Activated CD4-positive, alpha-beta memory T cell treated with anti-CD3 and anti-CD28 coated beads for 36 hours (primary cell): Measurements from ENCODE around the gene PIH1D1. TPM values are rescaled to one million over a fixed set of nuclear protein-coding genes. Genes with fewer than 3 reads are reported as not detected.
A peak's percentile ranks its signal among the peaks of the same experiment; 100 is the strongest.
"Not testable (repeated sequence)": the region's sequence is repeated elsewhere in the genome, so short reads cannot be mapped to it uniquely, and the experiment has no call there.

Experiments
- CTCF ChIA-PET: fragments of 350-600 bp; sonication (Branson Sonifier 250); formaldehyde crosslinking; loops from one replicate; lab custom pipeline; 2021; ENCODE audit warnings: antibody characterized with exemption, inconsistent platforms; lab: Charles Lee
- POLR2A ChIA-PET: fragments of 350-600 bp; sonication (Branson Sonifier 250); formaldehyde crosslinking; loops from one replicate; lab custom pipeline; 2021; ENCODE audit warnings: antibody characterized with exemption; lab: Charles Lee
- DNase-seq: peaks from one replicate; pipeline ENCODE4 v3.0.0-alpha.2; 2020
- H3K27ac Mint-ChIP-seq: one replicate; pipeline ENCODE4 v1.8.0; 2021; ENCODE audit warnings: mixed read lengths
- H3K27me3 Mint-ChIP-seq: one replicate; pipeline ENCODE4 v1.8.0; 2021; ENCODE audit warnings: mixed read lengths
- H3K36me3 Mint-ChIP-seq: one replicate; pipeline ENCODE4 v1.8.0; 2021; ENCODE audit warnings: mixed read lengths
- H3K4me1 Mint-ChIP-seq: one replicate; pipeline ENCODE4 v1.8.0; 2021; ENCODE audit warnings: low read depth, mixed read lengths
- H3K4me3 Mint-ChIP-seq: one replicate; pipeline ENCODE4 v1.8.0; 2021; ENCODE audit warnings: mild to moderate bottlenecking, mixed read lengths
- H3K9me3 Mint-ChIP-seq: one replicate; pipeline ENCODE4 v1.8.0; 2021; ENCODE audit warnings: mixed read lengths
- intact Hi-C: fragments of 100-400 bp; cut with micrococcal nuclease; formaldehyde crosslinking; loops from one replicate; pipeline ENCODE4 v1.15.1; 2023
- total RNA-seq, 2 experiments: library from RNA; stranded (reverse); gene quantifications; one replicate each; pipeline ENCODE4 v1.2.3, GENCODE V29; 2021

Gene PIH1D1
- total RNA-seq, 2 experiments from 2014 or later = 117 to 129 TPM

DNA sequence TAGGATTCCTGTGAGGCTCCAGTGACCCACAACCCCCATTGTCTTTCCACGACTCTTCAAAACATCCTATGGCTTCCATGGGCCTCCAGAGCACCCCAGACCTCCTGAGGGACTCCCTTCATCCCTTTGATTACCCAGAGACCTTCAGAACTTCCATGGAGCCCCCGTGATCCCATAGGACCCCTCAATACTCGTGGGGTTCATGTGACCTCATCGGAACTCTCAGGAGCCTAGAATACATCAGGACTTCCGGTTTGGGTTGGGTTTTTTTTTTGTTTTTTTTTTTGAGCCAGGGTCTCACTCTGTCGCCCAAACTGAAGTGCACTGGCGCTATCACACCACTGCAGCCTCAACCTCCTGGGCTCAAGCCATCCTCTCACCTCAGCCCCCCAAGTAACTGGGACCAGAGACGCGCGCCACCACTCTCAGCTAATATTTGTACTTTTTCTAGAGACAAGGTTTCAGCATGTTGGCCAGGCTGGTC is 2.2 kb upstream of the PIH1D1 start:
- Mint-ChIP-seq H3K4me1 (peaks cover 39% of the 10 kb centered on the region), H3K9me3 (no peaks in the 10 kb centered on the region), H3K27me3 (no peaks in the 10 kb centered on the region), H3K36me3 (peaks cover 26% of the 10 kb centered on the region), H3K27ac (peak overlapping the region; percentile 99), H3K4me3 (peak overlapping the region; percentile 100)
- ChIA-PET CTCF (interaction anchor here (1.5 to 5.1 kb wide), 4 partner anchors 16 to 62 kb away, joined by 3 to 29 read pairs (median 19); partner anchors contain the start of gene FLT3LG), POLR2A (interaction anchor here (0.6 to 4.2 kb wide), 9 partner anchors 17 to 440 kb away, joined by 3 to 52 read pairs (median 4); partner anchors contain the start of genes FLT3LG and RPL13A)
- DNase-seq = no peak
- intact Hi-C loops = loop anchor here (1.0 to 5.0 kb wide), 9 partner anchors 10 to 571 kb away; partner anchors contain the start of genes FLT3LG, PRMT1, RPL13A and RPS11

DNA sequence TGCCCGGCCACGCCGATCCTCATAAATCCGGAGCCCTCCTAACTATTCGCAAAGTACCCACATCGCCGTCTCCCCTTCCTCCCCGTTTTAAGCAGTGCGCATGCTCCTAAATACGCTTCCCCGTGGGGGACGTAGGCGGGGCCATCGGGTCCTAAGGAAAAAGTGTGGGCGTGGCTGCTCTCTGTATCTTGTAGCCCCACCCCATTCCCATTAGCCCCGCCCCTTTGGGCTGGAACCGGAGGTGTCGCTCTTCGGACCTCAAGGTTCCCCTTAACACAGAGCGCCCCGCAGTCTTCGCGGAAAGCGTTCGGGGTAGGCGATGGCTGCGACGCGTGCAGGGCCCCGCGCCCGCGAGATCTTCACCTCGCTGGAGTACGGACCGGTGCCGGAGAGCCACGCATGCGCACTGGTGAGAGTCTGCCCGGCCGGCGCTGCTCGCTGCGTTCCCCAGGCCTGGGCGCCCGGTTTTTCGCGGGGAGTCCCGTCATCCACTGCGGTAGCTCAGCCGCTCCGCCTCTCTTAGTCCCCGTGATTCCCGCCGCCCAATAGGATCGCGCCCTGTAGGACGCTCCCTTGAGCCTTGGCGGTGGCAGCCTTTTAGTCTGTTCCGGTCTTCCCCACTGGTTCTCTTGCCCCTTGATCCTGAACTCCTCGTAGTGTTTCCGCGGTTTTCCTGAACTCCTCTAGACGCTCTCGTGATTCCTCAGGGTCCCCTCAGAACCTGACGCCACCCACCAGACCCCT is 1.6 kb upstream of the PIH1D1 start, which contains the start of gene ALDH16A1:
TSS of gene ALDH16A1 (plus strand) at position 213 of the 744 bp plus-strand sequence. CDS start at position 320, 107 bp downstream.
- DNase-seq = peak; percentile 99
- Mint-ChIP-seq H3K36me3 (peaks cover 31% of the 10 kb centered on the region), H3K4me1 (peaks cover 43% of the 10 kb centered on the region), H3K27me3 (no peaks in the 10 kb centered on the region), H3K27ac (peak within 1 kb of the TSS; percentile 99), H3K4me3 (peak within 1 kb of the TSS; percentile 100), H3K9me3 (no peaks in the 10 kb centered on the region)
- CTCF ChIA-PET = interaction anchor here (1.3 to 5.1 kb wide), 5 partner anchors 17 to 152 kb away, joined by 3 to 29 read pairs (median 15); partner anchors contain the start of gene FLT3LG
- intact Hi-C loops = loop anchor here (1.0 to 5.0 kb wide), 9 partner anchors 10 to 572 kb away; partner anchors contain the start of genes FLT3LG, PRMT1, RPL13A and RPS11
- POLR2A ChIA-PET = interaction anchor here (0.6 to 4.2 kb wide), 7 partner anchors 18 to 441 kb away, joined by 3 to 52 read pairs (median 5); partner anchors contain the start of genes FLT3LG and RPL13A

DNA sequence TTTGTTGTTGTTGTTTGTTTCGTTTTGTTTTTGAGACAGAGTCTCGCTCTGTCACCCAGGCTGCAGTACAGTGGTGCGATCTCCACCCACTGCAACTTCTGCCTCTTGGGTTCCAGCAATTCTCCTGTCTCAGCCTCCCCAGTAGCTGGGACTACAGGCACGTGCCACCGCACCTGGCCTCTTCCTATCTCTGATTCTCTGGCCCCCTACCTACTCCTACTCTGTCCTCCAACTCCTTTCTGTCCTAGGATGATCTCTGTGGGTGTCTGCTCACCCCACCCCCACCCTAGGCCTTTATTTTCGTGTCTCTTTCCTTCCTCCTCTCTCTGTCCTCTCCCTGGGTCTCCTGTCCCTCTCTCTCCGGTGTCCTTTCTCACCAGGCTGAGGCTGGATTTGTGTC is 1.2 kb downstream of the PIH1D1 start:
- intact Hi-C loops = loop anchor here (5.0 kb wide), 1 partner anchor 118 kb away; no protein-coding TSS in a partner anchor
- H3K4me3 Mint-ChIP-seq = peak overlapping the region; percentile 100
- H3K36me3 Mint-ChIP-seq = peaks cover 41% of the 10 kb centered on the region
- H3K9me3 Mint-ChIP-seq = no peaks in the 10 kb centered on the region
- ChIA-PET POLR2A (no interaction called here), CTCF (interaction anchor here (0.6 to 5.1 kb wide), 4 partner anchors 20 to 182 kb away, joined by 3 to 29 read pairs (median 20); partner anchors contain the start of gene FLT3LG)
- DNase-seq = no peak
- H3K4me1 Mint-ChIP-seq = peaks cover 35% of the 10 kb centered on the region
- H3K27me3 Mint-ChIP-seq = no peaks in the 10 kb centered on the region
- peak overlapping the region; percentile 60 for H3K27ac Mint-ChIP-seq

DNA sequence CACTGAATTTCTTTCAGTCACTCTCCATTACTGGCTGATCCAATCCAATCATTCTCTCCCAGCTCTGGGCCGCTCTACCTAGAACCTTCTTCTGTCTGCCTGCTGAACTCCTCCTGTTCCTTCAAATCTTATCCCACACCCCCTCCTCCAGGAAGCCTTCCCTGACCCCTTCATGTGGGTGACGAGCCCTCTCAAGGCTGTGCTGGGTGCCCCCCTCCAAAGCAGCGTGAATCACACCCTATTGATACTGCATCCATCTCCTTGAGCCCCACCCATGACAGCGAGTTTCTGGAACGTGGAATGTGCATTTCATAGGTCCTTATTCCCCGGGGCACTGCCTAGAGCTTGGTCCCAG is 3.2 kb downstream of the PIH1D1 start:
- intact Hi-C loops = no loop called here
- H3K4me1 Mint-ChIP-seq = peaks cover 42% of the 10 kb centered on the region
- peaks cover 41% of the 10 kb centered on the region for H3K36me3 Mint-ChIP-seq
- H3K9me3 Mint-ChIP-seq = no peaks in the 10 kb centered on the region
- no peaks in the 10 kb centered on the region for H3K27me3 Mint-ChIP-seq
- ChIA-PET CTCF (no interaction called here), POLR2A (interaction anchor here (0.6 to 1.0 kb wide), 2 partner anchors 22 to 104 kb away, joined by 3 read pairs; no protein-coding TSS in a partner anchor)
- H3K4me3 Mint-ChIP-seq = no peak overlapping the region
- no peak overlapping the region for H3K27ac Mint-ChIP-seq
- DNase-seq = no peak

DNA sequence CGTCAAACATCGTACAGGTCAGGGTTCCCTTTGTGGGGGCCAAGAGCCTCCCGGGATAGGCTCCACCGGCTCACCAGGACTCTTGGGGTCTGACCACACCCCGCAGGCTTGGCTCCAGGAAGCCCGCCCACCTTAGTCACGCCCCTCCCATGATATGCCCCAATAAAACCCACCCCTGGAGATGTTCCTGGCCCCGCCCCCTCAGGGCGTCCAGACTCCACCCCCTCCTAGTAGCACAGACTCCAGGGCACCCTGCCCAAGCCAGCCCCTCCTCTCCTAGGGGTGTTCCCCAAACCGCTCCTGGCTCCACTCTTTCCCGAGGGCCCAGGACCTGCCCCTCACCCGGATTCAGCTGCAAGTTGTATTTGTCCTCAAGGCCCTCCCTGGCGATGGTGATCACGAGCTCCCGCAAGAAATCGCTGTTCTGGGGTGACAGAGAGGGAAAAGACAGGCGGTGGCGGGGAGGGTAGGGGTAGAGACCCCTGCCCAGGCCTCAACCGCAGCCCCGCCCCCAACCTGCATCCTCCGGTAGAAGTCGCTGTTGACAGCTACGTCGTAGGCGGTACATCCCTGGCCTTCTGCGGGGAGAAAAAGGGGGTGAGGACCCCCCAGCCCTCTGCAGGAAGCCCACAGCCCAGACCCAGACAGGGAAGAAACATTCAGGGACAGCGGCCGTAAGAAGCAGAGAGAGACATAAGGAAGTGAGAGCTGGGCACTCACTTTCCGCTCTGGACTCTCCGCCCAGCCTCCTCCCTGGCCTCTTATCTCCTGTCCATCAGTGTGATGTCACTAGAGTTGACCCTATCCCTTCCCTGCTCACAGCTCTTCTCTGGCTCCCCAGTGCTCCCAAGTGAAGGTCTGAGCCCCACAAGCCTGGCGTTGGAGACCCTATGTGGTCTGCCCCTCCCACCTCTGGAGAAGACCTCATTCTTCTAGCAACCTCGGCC is 3.9 kb downstream of the PIH1D1 start:
- Mint-ChIP-seq H3K27ac (no peak overlapping the region), H3K4me1 (peaks cover 43% of the 10 kb centered on the region), H3K9me3 (no peaks in the 10 kb centered on the region), H3K27me3 (peaks cover under 1% of the 10 kb centered on the region), H3K4me3 (no peak overlapping the region), H3K36me3 (peaks cover 41% of the 10 kb centered on the region)
- intact Hi-C loops = no loop called here
- peak; percentile 32 for DNase-seq
- CTCF ChIA-PET = interaction anchor here (1.8 kb wide), 1 partner anchor 56 kb away, joined by 5 read pairs; no protein-coding TSS in a partner anchor
- POLR2A ChIA-PET = interaction anchor here (0.6 to 1.0 kb wide), 2 partner anchors 23 to 104 kb away, joined by 3 read pairs; no protein-coding TSS in a partner anchor

DNA sequence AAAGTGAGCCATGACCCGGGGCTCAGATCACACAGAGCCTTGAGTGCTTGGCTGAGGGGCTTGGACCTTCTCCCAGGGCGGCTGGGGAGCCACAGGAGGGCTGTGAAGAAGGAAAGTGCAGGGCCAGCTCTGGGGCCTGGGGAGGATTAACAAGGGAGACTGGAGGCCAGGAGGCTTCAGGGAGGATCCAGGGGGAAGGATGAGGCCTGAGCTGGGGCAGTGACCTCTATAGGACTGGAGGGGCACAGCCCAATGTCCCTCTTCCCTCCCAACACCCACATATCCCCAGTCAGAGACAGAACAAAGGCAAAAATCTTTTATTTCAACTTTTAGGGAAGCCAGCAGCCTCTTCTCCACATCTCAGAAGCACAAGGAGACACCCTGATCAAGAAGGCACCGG is 5.6 kb downstream of the PIH1D1 start:
- no peaks in the 10 kb centered on the region for H3K9me3 Mint-ChIP-seq
- H3K4me1 Mint-ChIP-seq = peaks cover 45% of the 10 kb centered on the region
- intact Hi-C loops = no loop called here
- no peak for DNase-seq
- ChIA-PET POLR2A (no interaction called here), CTCF (interaction anchor here (0.6 to 1.8 kb wide), 4 partner anchors 19 to 54 kb away, joined by 3 to 8 read pairs (median 4); no protein-coding TSS in a partner anchor)
- H3K4me3 Mint-ChIP-seq = no peak overlapping the region
- H3K36me3 Mint-ChIP-seq = peaks cover 35% of the 10 kb centered on the region
- peaks cover 14% of the 10 kb centered on the region for H3K27me3 Mint-ChIP-seq
- H3K27ac Mint-ChIP-seq = no peak overlapping the region

DNA sequence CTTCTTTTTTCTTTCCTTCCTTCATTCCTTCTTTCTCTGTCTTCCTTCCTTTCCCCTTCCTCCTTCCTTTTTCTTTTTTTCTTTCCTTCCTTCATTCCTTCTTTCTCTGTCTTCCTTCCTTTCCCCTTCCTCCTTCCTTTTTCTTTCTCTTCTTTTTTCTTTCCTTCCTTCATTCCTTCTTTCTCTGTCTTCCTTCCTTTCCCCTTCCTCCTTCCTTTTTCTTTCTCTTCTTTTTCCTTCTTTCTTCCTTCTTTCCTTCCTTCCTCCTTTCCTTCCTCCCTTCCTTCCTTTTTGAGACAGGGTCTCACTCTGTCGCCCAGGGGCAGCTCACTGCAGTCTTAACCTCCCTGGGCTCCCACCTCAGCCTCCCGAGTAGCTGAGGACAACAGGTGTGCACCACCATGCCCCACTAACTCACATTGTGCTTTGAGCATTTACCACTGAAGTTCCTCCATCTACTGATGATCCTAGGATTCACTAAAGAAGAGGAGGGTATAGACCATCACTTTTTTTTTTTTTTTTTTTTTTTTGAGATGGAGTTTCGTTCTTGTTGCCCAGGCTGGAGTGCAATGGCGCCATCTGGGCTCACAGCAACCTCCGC is 7.4 kb downstream of the PIH1D1 start:
- intact Hi-C loops, H3K9me3 Mint-ChIP-seq, DNase-seq: not testable (repeated sequence)
- Mint-ChIP-seq H3K4me1 (peaks cover 34% of the 10 kb centered on the region), H3K27ac (peak overlapping the region; percentile 82), H3K27me3 (peaks cover 30% of the 10 kb centered on the region), H3K36me3 (peaks cover 22% of the 10 kb centered on the region), H3K4me3 (peak overlapping the region; percentile 74)
- CTCF ChIA-PET = interaction anchor here (0.7 to 4.0 kb wide), 6 partner anchors 14 to 55 kb away, joined by 3 to 48 read pairs (median 4); no protein-coding TSS in a partner anchor
- POLR2A ChIA-PET = interaction anchor here (0.9 kb wide), 1 partner anchor 26 kb away, joined by 3 read pairs; no protein-coding TSS in a partner anchor

DNA sequence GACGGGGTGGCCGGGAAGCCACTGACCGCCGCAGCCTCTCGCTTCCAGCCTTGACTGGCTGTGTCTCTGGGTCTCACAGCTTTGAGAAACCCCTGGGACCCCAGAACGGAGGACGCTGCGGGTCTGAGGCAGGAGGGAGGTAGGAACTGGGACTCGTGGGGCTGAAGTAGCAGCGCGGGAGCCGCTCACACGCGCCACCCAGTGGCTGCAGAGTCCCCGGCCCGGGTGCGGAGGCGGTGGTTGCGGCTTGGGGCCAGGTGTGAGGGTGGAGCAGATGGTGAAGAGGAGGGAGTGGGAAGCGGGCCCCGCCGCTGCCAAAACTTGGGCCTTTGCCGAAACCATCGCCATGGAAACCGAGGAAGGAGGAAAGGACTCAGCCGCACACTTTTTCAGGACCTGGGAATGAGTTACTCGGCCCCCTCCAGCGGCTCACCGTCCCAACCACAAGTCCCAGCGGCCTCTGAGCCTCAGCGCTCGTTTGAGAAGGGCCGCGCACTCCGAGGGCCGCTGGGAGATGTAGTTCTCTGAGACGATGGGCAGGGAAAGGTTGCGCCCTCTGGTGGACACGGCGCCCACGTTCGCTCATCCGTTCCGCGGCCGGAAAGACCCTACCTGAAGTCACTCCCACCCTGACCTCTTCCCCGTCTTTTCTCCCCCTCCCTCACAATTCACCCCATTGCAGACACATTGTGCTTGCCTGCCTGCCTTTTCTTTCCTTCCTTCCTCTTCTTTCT is 8.1 kb downstream of the PIH1D1 start:
- CTCF ChIA-PET = interaction anchor here (1.0 to 4.0 kb wide), 9 partner anchors 8 to 260 kb away, joined by 3 to 48 read pairs (median 4); partner anchors contain the start of gene PIH1D1
- Mint-ChIP-seq H3K27ac (peak overlapping the region; percentile 82), H3K9me3 (no peaks in the 10 kb centered on the region), H3K27me3 (peaks cover 36% of the 10 kb centered on the region), H3K4me3 (peak overlapping the region; percentile 74), H3K4me1 (peaks cover 33% of the 10 kb centered on the region), H3K36me3 (peaks cover 17% of the 10 kb centered on the region)
- intact Hi-C loops = loop anchor here (1.0 to 2.0 kb wide), 5 partner anchors 10 to 217 kb away; partner anchors contain the start of gene ALDH16A1
- DNase-seq = peak; percentile 96
- POLR2A ChIA-PET = interaction anchor here (0.9 kb wide), 1 partner anchor 27 kb away, joined by 3 read pairs; no protein-coding TSS in a partner anchor

DNA sequence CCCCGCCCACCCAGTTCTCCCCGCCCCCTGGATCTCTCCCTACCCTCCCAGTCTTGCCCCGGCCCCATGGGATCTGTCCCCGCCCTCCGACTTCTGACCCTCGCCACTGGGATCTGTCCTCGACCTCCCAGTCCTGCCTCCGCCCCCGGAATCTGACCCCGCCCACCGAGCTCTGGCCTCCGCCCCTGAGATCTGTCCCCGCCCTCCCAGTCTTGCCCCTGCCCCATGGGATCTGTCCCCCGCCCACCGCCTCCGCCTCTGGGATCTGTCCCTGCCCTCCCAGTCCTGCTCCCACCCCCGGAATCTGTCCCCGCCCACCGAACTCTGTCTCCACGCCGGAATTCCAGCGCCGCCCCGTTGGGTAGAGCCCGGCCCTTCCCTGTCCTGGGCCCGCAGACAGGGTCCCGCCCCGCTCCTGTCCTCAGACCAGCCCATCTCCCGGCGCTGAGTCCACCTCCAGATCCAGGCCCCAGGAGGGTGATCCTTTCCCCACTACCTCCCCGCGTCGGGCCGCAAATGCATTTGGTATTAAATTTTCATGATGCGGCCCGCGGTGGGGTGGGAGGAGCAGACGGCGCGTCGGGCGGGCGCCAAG is 8.7 kb downstream of the PIH1D1 start:
- peaks cover 43% of the 10 kb centered on the region for H3K27me3 Mint-ChIP-seq
- DNase-seq = peak; percentile 83
- peaks cover 12% of the 10 kb centered on the region for H3K36me3 Mint-ChIP-seq
- peaks cover 28% of the 10 kb centered on the region for H3K4me1 Mint-ChIP-seq
- no peak overlapping the region for H3K27ac Mint-ChIP-seq
- ChIA-PET POLR2A (no interaction called here), CTCF (interaction anchor here (0.5 to 4.0 kb wide), 10 partner anchors 9 to 259 kb away, joined by 3 to 48 read pairs (median 4); partner anchors contain the start of gene PIH1D1)
- H3K4me3 Mint-ChIP-seq = peak overlapping the region; percentile 74
- intact Hi-C loops = loop anchor here (1.0 to 2.0 kb wide), 5 partner anchors 10 to 217 kb away; partner anchors contain the start of gene ALDH16A1
- no peaks in the 10 kb centered on the region for H3K9me3 Mint-ChIP-seq
